Measurements from ENCODE around the gene NMD3.

GRCh38 chr3:161177991-161178390, 43.1 kb upstream of the NMD3 start:
- TF ChIP-seq CTCF (IDR thresholded peaks at IDR 0.05 in 8 of 11, conservative IDR thresholded peaks at IDR 0.05 in 3 of 11): no peak
- TF ChIP-seq POLR2AphosphoS5 (IDR thresholded peaks at IDR 0.05): no peak
- TF ChIP-seq POLR2A (IDR thresholded peaks at IDR 0.05): no peak
